ENCODE results near the gene RCVRN.

RCVRN gene

DNA sequence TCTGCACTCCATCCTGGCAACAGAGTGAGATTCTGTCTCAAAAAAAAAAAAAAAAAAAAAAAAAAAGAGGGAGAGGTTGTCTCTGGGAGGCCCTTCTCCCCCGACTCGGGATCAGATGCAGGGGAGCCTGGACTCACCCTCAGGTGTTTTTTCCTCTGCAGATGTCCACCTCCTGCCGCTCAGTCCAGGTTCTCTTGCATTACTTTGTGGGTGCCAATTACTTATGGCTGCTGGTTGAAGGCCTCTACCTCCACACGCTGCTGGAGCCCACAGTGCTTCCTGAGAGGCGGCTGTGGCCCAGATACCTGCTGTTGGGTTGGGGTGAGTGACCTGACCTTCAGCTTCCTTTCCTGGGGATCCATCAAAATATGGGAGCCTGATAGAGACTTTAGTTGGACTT lies 45.3 kb downstream of the RCVRN start:
- no peak for DNase-seq

GRCh38 chr17:9855036-9855435 lies 50.0 kb downstream of the RCVRN start:
- no peak for DNase-seq

GRCh38 chr17:9854255-9854654 lies 50.8 kb downstream of the RCVRN start:
- no peak for DNase-seq

- no peak for DNase-seq
Measured at GRCh38 chr17:9850151-9850550, 54.9 kb downstream of the RCVRN start.

Data from amygdala (tissue), 56 donors.